Esophagus squamous epithelium (tissue), 5 donors: ENCODE data around the gene SLIT2. TPM values are rescaled to one million over a fixed set of nuclear protein-coding genes. Genes with fewer than 3 reads are reported as not detected.

Experiments
- DNase-seq: peaks from one replicate; lab custom pipeline; 2025; lab: John Stamatoyannopoulos, UW
- H3K27ac ChIP-seq, 4 donors: fragments of 200-600 bp; sonication (generic); one replicate each; pipeline ENCODE4 v1.5.1; 2016 to 2019; ENCODE audit warnings: mild to moderate bottlenecking in 1 of 4
- H3K27me3 ChIP-seq, 4 donors: fragments of 200-600 bp; sonication (generic); 1 replicate in 3 of 4; 2 replicates in 1 of 4; pipeline versions ENCODE4 v1.5.1 to v1.6.0; 2017 to 2021; ENCODE audit warnings: antibody characterized with exemption in 1 of 4
- H3K36me3 ChIP-seq, 3 donors: fragments of 200-600 bp; sonication (generic); one replicate each; pipeline ENCODE4 v1.5.1; 2016 to 2019
- H3K4me1 ChIP-seq, 3 donors: fragments of 200-600 bp; sonication (generic); one replicate each; pipeline ENCODE4 v1.5.1; 2017 to 2019
- H3K4me3 ChIP-seq, 4 donors: fragments of 200-600 bp; sonication (generic); 1 replicate in 3 of 4; 2 replicates in 1 of 4; pipeline ENCODE4 v1.5.1; 2016 to 2019; ENCODE audit warnings: mild to moderate bottlenecking in 2 of 4, moderate library complexity in 1 of 4
- H3K9me3 ChIP-seq, 3 donors: fragments of 200-600 bp; sonication (generic); one replicate each; pipeline ENCODE4 v1.5.1; 2016 to 2019
- CTCF ChIP-seq, 6 experiments: fragments of 450-650 bp in 4 of 6; fragments of 200-600 bp in 2 of 6; sonication (generic) in 2 of 6; IDR thresholded peaks; one replicate each; pipeline ENCODE4 v1.5.1; 2016 to 2019; ENCODE audit warnings: antibody characterized with exemption in 6 of 6, mild to moderate bottlenecking in 4 of 6, moderate library complexity in 4 of 6
- POLR2A ChIP-seq, 4 donors: fragments of 450-650 bp; IDR thresholded peaks; one replicate each; pipeline ENCODE4 v1.6.1; 2017; ENCODE audit warnings: antibody characterized with exemption in 4 of 4, mild to moderate bottlenecking in 4 of 4, moderate library complexity in 3 of 4
- WGBS, 2 donors: methylation state at CpG; one replicate each; pipeline ENCODE4 v1.1.5; 2018; 5-methylcytosine and 5-hydroxymethylcytosine counted together
- intact Hi-C: fragments of 100-400 bp; cut with DNase I; formaldehyde crosslinking; loops from one replicate; pipeline ENCODE4 v1.15.0; 2022
- total RNA-seq, 4 donors: library from RNA; depleted of rRNA; stranded (reverse); fragments of >200 nt; gene quantifications; one replicate each; pipeline ENCODE4 v1.1.0, GENCODE V29; 2016
- donor health status: DM: yes; HTN: yes; CAD: no.

Gene SLIT2
- total RNA-seq, 4 donors from 2014 or later, result 2.4 to 16.0 (median 4.7) TPM

- no peak for DNase-seq
- Histone ChIP-seq H3K9me3 (no peaks in the 10 kb centered on the region), H3K4me1 (peaks cover 0 to 18% (median 0%) of the 10 kb centered on the region in 3 donors), H3K36me3 (no peaks in the 10 kb centered on the region), H3K27me3 (no peaks in the 10 kb centered on the region), H3K4me3 (no peak overlapping the region), H3K27ac (no peak overlapping the region)
- 43 to 72% methylated on average over 1 of the region's 1 CpG for WGBS, 2 donors
- intact Hi-C loops, result no loop called here
- no peak for TF ChIP-seq POLR2A (IDR thresholded peaks at IDR 0.05)
- TF ChIP-seq CTCF (IDR thresholded peaks at IDR 0.05), result no peak
Observed at GRCh38 chr4:20269320-20269719, 17.6 kb downstream of the SLIT2 start.

- WGBS, 2 donors, result 71 to 72% methylated on average over 3 of the region's 3 CpGs
- H3K4me3 ChIP-seq, result no peak overlapping the region
Observed at GRCh38 chr4:20271950-20272349, 20.2 kb downstream of the SLIT2 start.

DNA sequence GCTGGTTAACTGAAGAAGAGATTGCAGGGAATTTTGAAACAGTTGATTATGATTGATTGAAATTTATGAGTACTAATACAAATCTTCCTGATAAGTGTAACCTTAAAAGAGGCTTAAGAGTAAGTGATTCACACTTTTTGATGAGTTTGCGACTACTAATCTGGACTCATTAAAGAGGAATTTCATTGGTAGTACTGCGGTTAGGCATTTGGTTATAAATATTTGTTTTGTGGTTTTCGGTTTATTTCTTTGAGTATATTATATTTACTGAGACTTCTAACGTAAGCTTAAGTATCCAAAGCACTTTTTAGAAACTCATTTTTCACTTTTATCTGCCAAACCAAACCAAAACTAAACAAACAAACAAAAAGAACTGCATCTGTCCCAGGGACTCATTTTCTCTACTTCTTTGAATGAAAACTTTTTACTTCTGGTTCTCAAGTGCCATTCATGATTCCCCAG lies 20.7 kb downstream of the SLIT2 start:
- H3K4me1 ChIP-seq, result peaks cover 0 to 9% (median 0%) of the 10 kb centered on the region in 3 donors
- TF ChIP-seq POLR2A (IDR thresholded peaks at IDR 0.05) (no peak), CTCF (IDR thresholded peaks at IDR 0.05) (no peak)

More at GRCh38 chr4:20271950-20272349, 20.2 kb downstream of the SLIT2 start:
- intact Hi-C loops, result no loop called here
- H3K9me3 ChIP-seq, result no peaks in the 10 kb centered on the region
- no peaks in the 10 kb centered on the region for H3K36me3 ChIP-seq
- peaks cover 0 to 9% (median 0%) of the 10 kb centered on the region in 3 donors for H3K4me1 ChIP-seq
- TF ChIP-seq CTCF (IDR thresholded peaks at IDR 0.05) (no peak), POLR2A (IDR thresholded peaks at IDR 0.05) (no peak)
- no peaks in the 10 kb centered on the region for H3K27me3 ChIP-seq
- DNase-seq, result no peak
- H3K27ac ChIP-seq, result no peak overlapping the region

GRCh38 chr4:20273793-20274192 lies 22.1 kb downstream of the SLIT2 start:
- no peak for DNase-seq
- no peak overlapping the region for H3K4me3 ChIP-seq
- H3K27me3 ChIP-seq, result no peaks in the 10 kb centered on the region
- H3K27ac ChIP-seq, result no peak overlapping the region
- H3K9me3 ChIP-seq, result no peaks in the 10 kb centered on the region
- intact Hi-C loops, result no loop called here
- peaks cover 0 to 9% (median 0%) of the 10 kb centered on the region in 3 donors for H3K4me1 ChIP-seq
- H3K36me3 ChIP-seq, result no peaks in the 10 kb centered on the region
- 80 to 85% methylated on average over 11 of the region's 11 CpGs for whole genome bisulfite sequencing, 2 donors
- TF ChIP-seq POLR2A (IDR thresholded peaks at IDR 0.05), result no peak
- TF ChIP-seq CTCF (IDR thresholded peaks at IDR 0.05), result no peak

More for the DNA sequence above, 20.7 kb downstream of the SLIT2 start:
- no peaks in the 10 kb centered on the region for H3K9me3 ChIP-seq
- 59% methylated on average over 4 of the region's 4 CpGs for WGBS, 2 donors
- no peak overlapping the region for H3K4me3 ChIP-seq
- intact Hi-C loops, result no loop called here
- H3K36me3 ChIP-seq, result no peaks in the 10 kb centered on the region
- DNase-seq, result no peak
- H3K27ac ChIP-seq, result no peak overlapping the region
- no peaks in the 10 kb centered on the region for H3K27me3 ChIP-seq

GRCh38 chr4:20276848-20277247 lies 25.1 kb downstream of the SLIT2 start:
- Histone ChIP-seq H3K4me3 (no peak overlapping the region), H3K9me3 (no peaks in the 10 kb centered on the region), H3K27ac (no peak overlapping the region), H3K36me3 (no peaks in the 10 kb centered on the region), H3K4me1 (peaks cover 0 to 7% (median 0%) of the 10 kb centered on the region in 3 donors), H3K27me3 (no peaks in the 10 kb centered on the region)
- intact Hi-C loops, result no loop called here
- TF ChIP-seq CTCF (IDR thresholded peaks at IDR 0.05), result no peak
- TF ChIP-seq POLR2A (IDR thresholded peaks at IDR 0.05), result no peak
- 61 to 68% methylated on average over 5 of the region's 5 CpGs for WGBS, 2 donors
- DNase-seq, result no peak
